HCT116 (cell line): ENCODE results near the gene MYO1G. TPM values are rescaled to one million over a fixed set of nuclear protein-coding genes. Genes with fewer than 3 reads are reported as not detected.

Experiments used
- ATAC-seq: fragments of 200-7000 bp; cut with Tn5 transposase; 2 replicates; pipeline ENCODE4 v1.9.1; 2020; ENCODE audit warnings: mild to moderate bottlenecking, moderate library complexity
- BruUV-seq: library from RNA; stranded (reverse); fragments of 400-500 nt; replicated peaks from 2 replicates; lab custom pipeline; 2021; lab: Mats Ljungman, UMichigan
- CTCF ChIA-PET: fragments of 300-600 bp; sonication (Branson Sonifier 250); formaldehyde crosslinking; loops from one replicate; lab custom pipeline; 2021; ENCODE audit warnings: antibody characterized with exemption; lab: Charles Lee
- POLR2A ChIA-PET: fragments of 300-600, 350-600 bp; sonication (Branson Sonifier 250); formaldehyde crosslinking; loops from one replicate; lab custom pipeline; 2021; ENCODE audit warnings: antibody characterized with exemption; lab: Charles Lee
- RAD21 ChIA-PET, 2 experiments: fragments of 300-600 bp; sonication (Branson Sonifier 250); formaldehyde crosslinking; loops; one replicate each; lab custom pipeline; 2023; ENCODE audit warnings: low total read pairs in 2 of 2; ENCODE audit not compliant: uncharacterized antibody in 2 of 2, unreplicated experiment in 2 of 2, low non-redundant PET in 1 of 2; lab: Charles Lee
- DNase-seq: peaks from one replicate; pipeline ENCODE4 v3.0.0-alpha.2; 2010; ENCODE audit warnings: low read depth, low spot score
- H2AFZ ChIP-seq: fragments of 200-600 bp; shearing (Covaris generic), sonication (generic); 2 replicates; pipeline ENCODE4 v1.6.1; 2017; ENCODE audit warnings: low read depth, mixed run types, mixed read lengths, antibody characterized with exemption, low read length; ENCODE audit not compliant: poor library complexity, severe bottlenecking
- H3K27ac ChIP-seq: 2 replicates; pipeline ENCODE4 v1.5.1; 2012; ENCODE audit warnings: low read depth, low read length
- H3K27me3 ChIP-seq: fragments of 200-600 bp; sonication (generic); 2 replicates; pipeline ENCODE4 v1.6.1; 2016; ENCODE audit warnings: mixed run types, low read length, mixed read lengths; ENCODE audit not compliant: insufficient read depth
- H3K36me3 ChIP-seq, 2 experiments: fragments of 200-500 bp in 1 of 2; fragments of 200-600 bp in 1 of 2; sonication (Bioruptor generic) in 1 of 2; sonication (generic) in 1 of 2; 2 replicates each; pipeline versions ENCODE4 v1.5.1 to v1.6.1; 2014 to 2016; ENCODE audit warnings: low read length in 2 of 2, inconsistent platforms in 1 of 2, mixed read lengths in 1 of 2, mixed run types in 1 of 2; ENCODE audit not compliant: insufficient read depth in 2 of 2, control insufficient read depth in 1 of 2
- H3K4me1 ChIP-seq, 2 experiments: fragments of 200-600 bp in 1 of 2; sonication (generic) in 1 of 2; 2 replicates each; pipeline versions ENCODE4 v1.5.1 to v1.6.1; 2012 to 2017; ENCODE audit warnings: low read length in 2 of 2, inconsistent platforms in 1 of 2, mild to moderate bottlenecking in 1 of 2, mixed read lengths in 1 of 2, mixed run types in 1 of 2, moderate library complexity in 1 of 2; ENCODE audit not compliant: insufficient read depth in 2 of 2, control insufficient read depth in 1 of 2
- H3K4me2 ChIP-seq: fragments of 200-600 bp; sonication (generic); 2 replicates; pipeline ENCODE4 v1.6.1; 2017; ENCODE audit warnings: mixed run types, low read length, mixed read lengths
- H3K4me3 ChIP-seq, 2 experiments: fragments of 200-600 bp in 1 of 2; sonication (generic) in 1 of 2; replicated peaks in 1 of 2; 2 replicates each; pipeline ENCODE4 v1.5.1; 2011 to 2016; ENCODE audit warnings: low read length in 2 of 2, control low read depth in 1 of 2, low read depth in 1 of 2, mild to moderate bottlenecking in 1 of 2, mixed read lengths in 1 of 2, mixed run types in 1 of 2
- H3K79me2 ChIP-seq: fragments of 200-600 bp; sonication (generic); 2 replicates; pipeline ENCODE4 v1.6.1; 2017; ENCODE audit warnings: mild to moderate bottlenecking, mixed run types, low read length, moderate library complexity, mixed read lengths; ENCODE audit not compliant: insufficient read depth
- H3K9ac ChIP-seq: fragments of 200-600 bp; sonication (generic); 2 replicates; pipeline ENCODE4 v1.6.1; 2016; ENCODE audit warnings: low read length, mixed read lengths
- H3K9me2 ChIP-seq: fragments of 200-600 bp; sonication (generic), shearing (Covaris generic); 2 replicates; pipeline ENCODE4 v1.6.1; 2017; ENCODE audit warnings: mixed run types, mild to moderate bottlenecking, moderate library complexity; ENCODE audit not compliant: insufficient read depth
- H3K9me3 ChIP-seq, 2 experiments: fragments of 200-500 bp in 1 of 2; fragments of 200-600 bp in 1 of 2; sonication (Bioruptor generic) in 1 of 2; sonication (generic) in 1 of 2; 2 replicates each; pipeline ENCODE4 v1.6.1; 2014 to 2017; ENCODE audit warnings: low read length in 2 of 2, mixed read lengths in 2 of 2, inconsistent platforms in 1 of 2, low read depth in 1 of 2, mild to moderate bottlenecking in 1 of 2, mixed run types in 1 of 2, moderate library complexity in 1 of 2; ENCODE audit not compliant: control insufficient read depth in 1 of 2, insufficient read depth in 1 of 2
- H4K20me1 ChIP-seq: fragments of 200-600 bp; sonication (generic), shearing (Covaris generic); 2 replicates; pipeline ENCODE4 v1.6.1; 2017; ENCODE audit warnings: mixed run types, mild to moderate bottlenecking, moderate library complexity; ENCODE audit not compliant: insufficient read depth
- ATF3 ChIP-seq: IDR thresholded peaks from 2 replicates; pipeline ENCODE4 v1.6.1; 2012
- CEBPB ChIP-seq: IDR thresholded peaks from 2 replicates; pipeline ENCODE4 v1.6.1; 2012; ENCODE audit warnings: low read depth
- CTCF ChIP-seq, 3 experiments: fragments of 200-600 bp in 1 of 3; sonication (generic) in 1 of 3; IDR thresholded peaks in 2 of 3; conservative IDR thresholded peaks in 1 of 3; 2 replicates each; pipeline ENCODE4 v1.5.1; 2012 to 2017; ENCODE audit warnings: low read depth in 2 of 3, low read length in 2 of 3, antibody characterized with exemption in 1 of 3, borderline replicate concordance in 1 of 3, control low read depth in 1 of 3, mild to moderate bottlenecking in 1 of 3, mixed read lengths in 1 of 3, mixed run types in 1 of 3, moderate library complexity in 1 of 3; ENCODE audit not compliant: insufficient read depth in 1 of 3
- EZH2phosphoT487 ChIP-seq: fragments of 200-600 bp; IDR thresholded peaks from 2 replicates; pipeline ENCODE4 v1.6.1; 2018; ENCODE audit warnings: antibody characterized with exemption, borderline replicate concordance
- JUND ChIP-seq: IDR thresholded peaks from 2 replicates; pipeline ENCODE4 v1.6.1; 2012
- POLR2A ChIP-seq: IDR thresholded peaks from 2 replicates; pipeline ENCODE4 v1.7.0; 2011; ENCODE audit warnings: borderline replicate concordance; ENCODE audit not compliant: insufficient read depth, insufficient read length; ENCODE audit errors: extremely low read depth
- SIN3A ChIP-seq: IDR thresholded peaks from 2 replicates; pipeline ENCODE4 v1.6.1; 2012; ENCODE audit warnings: low read depth
- SP1 ChIP-seq: IDR thresholded peaks from 2 replicates; pipeline ENCODE4 v1.6.1; 2012; ENCODE audit warnings: low read depth
- SRF ChIP-seq: IDR thresholded peaks from 2 replicates; pipeline ENCODE4 v1.6.1; 2012; ENCODE audit warnings: low read depth
- TCF7L2 ChIP-seq: IDR thresholded peaks from 2 replicates; pipeline ENCODE4 v1.7.0; 2011; ENCODE audit warnings: borderline replicate concordance, inconsistent platforms; ENCODE audit not compliant: insufficient read depth, insufficient read length; ENCODE audit errors: extremely low read depth
- ZNF274 ChIP-seq: fragments of 200-500 bp; sonication (Bioruptor generic); IDR thresholded peaks from 2 replicates; pipeline ENCODE4 v1.6.1; 2014; ENCODE audit warnings: mild to moderate bottlenecking, low read depth, low read length, inconsistent platforms
- intact Hi-C: fragments of 100-400 bp; cut with micrococcal nuclease; formaldehyde crosslinking; loops from 2 replicates; pipeline ENCODE4 v1.10.0; 2022
- total RNA-seq: library from RNA; stranded (reverse); gene quantifications from one replicate; pipeline ENCODE4 v1.2.1, GENCODE V29; 2021; ENCODE audit not compliant: unreplicated experiment

Gene MYO1G
- total RNA-seq, 1 experiment from 2014 or later, result 0.74 TPM

- H3K27me3 ChIP-seq, result no peaks in the 10 kb centered on the region
- intact Hi-C loops, result loop anchor here (10.0 kb wide), 1 partner anchor 377 kb away; the partner anchor contains the start of gene TMED4
- H3K79me2 ChIP-seq, result no peaks in the 10 kb centered on the region
- H3K4me2 ChIP-seq, result no peak overlapping the region
- H3K4me1 ChIP-seq, result peaks cover under 1% of the 10 kb centered on the region in 2 experiments; a peak in 2 of 4 replicates
- H4K20me1 ChIP-seq, result no peaks in the 10 kb centered on the region
- RAD21 ChIA-PET, result no interaction called here
- no peak overlapping the region for H3K27ac ChIP-seq
- no peak for ATAC-seq
- BruUV-seq, result no TSS peak
- no peaks in the 10 kb centered on the region for H3K9me2 ChIP-seq
- no peak for TF ChIP-seq POLR2A
- no peak for TF ChIP-seq JUND
- TF ChIP-seq ATF3, result no peak
- TF ChIP-seq CTCF (IDR thresholded peaks at IDR 0.05 in 2 of 3, conservative IDR thresholded peaks at IDR 0.05 in 1 of 3; ENCODE audit: borderline replicate concordance in 1 of 3, insufficient read depth in 1 of 3, low read depth in 2 of 3, low read length in 2 of 3), result no peak
- TF ChIP-seq SP1, result no peak
- no peak for TF ChIP-seq ZNF274
- TF ChIP-seq SRF, result no peak
- no peak for TF ChIP-seq TCF7L2
- no peak for TF ChIP-seq EZH2phosphoT487
- TF ChIP-seq CEBPB, result no peak
- TF ChIP-seq SIN3A, result no peak
- TF ChIP-seq, all 23 proteins: peak for 0
- CTCF ChIA-PET, result no interaction called here
- H3K36me3 ChIP-seq, result no peaks in the 10 kb centered on the region
- POLR2A ChIA-PET, result no interaction called here
- no peak overlapping the region for H3K9ac ChIP-seq
- no peak for DNase-seq
- no peaks in the 10 kb centered on the region for H3K9me3 ChIP-seq
- H2AFZ ChIP-seq, result no peak overlapping the region
- no peak overlapping the region for H3K4me3 ChIP-seq
Observed at GRCh38 chr7:44961844-44962482, 16.9 kb downstream of the MYO1G start.
